Measurements from ENCODE around the gene MAMLD1.
A peak's percentile ranks its signal among the peaks of the same experiment; 100 is the strongest.

MAMLD1 gene

DNA sequence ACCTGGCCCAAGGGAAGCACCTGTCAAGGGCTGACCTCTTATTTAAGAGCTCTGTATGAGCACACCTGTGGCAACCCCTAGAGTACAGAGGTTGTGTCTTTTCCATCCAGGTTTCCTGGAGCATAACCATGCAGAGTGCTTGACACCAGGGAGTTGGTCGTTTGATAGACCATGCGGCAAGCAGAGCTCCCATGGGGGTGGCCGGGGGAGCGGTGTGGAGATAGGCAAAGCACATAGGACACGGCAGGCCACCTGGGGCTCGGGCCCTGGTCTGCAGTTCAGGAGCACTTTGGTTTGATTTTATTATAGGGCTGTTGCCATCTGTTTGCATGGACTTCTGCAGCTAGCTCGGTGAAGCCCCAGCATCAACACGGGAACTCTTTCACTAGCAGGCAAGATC lies 110.3 kb downstream of the MAMLD1 start:
- DNase-seq = no peak
- no peaks in the 10 kb centered on the region for H3K9me3 Mint-ChIP-seq
- no peak overlapping the region for H3K4me3 Mint-ChIP-seq
- H3K27ac Mint-ChIP-seq = no peak overlapping the region
- H3K4me1 Mint-ChIP-seq (ENCODE audit: low read depth) = peaks cover 17% of the 10 kb centered on the region
- peaks cover 15% of the 10 kb centered on the region for H3K27me3 Mint-ChIP-seq
- no peaks in the 10 kb centered on the region for H3K36me3 Mint-ChIP-seq (ENCODE audit: low read depth)

DNA sequence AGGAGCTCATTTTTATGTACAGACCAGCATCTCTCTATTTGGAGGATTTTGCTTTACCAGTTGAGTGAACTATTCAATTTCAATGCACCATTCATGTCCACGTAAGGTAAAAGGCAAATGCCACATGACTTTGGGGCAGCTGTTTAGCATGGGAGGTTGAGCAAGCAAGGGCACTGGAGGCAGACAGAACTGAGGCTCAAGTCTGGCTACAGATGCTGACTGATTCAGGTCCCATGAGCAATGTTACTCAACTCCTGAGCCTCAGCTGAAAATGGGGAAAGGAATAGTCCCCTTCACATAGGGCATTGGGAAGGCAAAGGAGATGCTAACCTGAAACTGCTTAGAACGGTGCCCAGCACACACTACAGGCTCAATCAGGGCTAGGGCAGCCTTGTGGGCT lies 112.3 kb downstream of the MAMLD1 start:
- Mint-ChIP-seq H3K27me3 (peaks cover 15% of the 10 kb centered on the region), H3K27ac (no peak overlapping the region), H3K4me3 (no peak overlapping the region), H3K36me3 (ENCODE audit: low read depth) (no peaks in the 10 kb centered on the region), H3K9me3 (no peaks in the 10 kb centered on the region), H3K4me1 (ENCODE audit: low read depth) (peaks cover 38% of the 10 kb centered on the region)
- no peak for DNase-seq

DNA sequence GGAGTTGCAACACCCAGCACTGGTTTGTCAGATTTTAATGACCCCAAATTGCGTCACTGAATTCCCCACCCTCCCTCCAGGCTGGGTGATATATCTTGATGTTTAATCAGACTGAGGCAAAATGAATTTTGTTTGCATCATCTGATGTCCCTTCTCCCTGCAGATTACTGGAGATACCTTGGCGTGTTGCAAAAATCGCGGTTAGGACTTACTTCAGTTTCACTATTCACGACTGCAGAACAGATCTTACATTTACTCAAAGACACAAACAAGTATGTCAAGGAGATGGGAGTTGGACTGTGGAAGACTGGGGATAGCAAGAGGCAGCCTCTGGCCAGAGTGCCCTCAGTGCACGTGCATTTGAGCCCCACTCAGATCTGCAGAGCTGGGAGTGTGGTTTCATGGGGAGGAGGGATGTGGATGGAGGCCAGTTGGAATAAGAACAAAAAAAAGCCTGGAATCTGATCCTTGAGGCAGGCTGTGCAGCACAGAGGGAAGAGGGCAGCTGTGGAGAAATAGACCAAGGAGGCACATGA lies 113.1 kb downstream of the MAMLD1 start:
- no peaks in the 10 kb centered on the region for H3K9me3 Mint-ChIP-seq
- peaks cover 10% of the 10 kb centered on the region for H3K27me3 Mint-ChIP-seq
- no peaks in the 10 kb centered on the region for H3K36me3 Mint-ChIP-seq (ENCODE audit: low read depth)
- H3K27ac Mint-ChIP-seq = no peak overlapping the region
- no peak for DNase-seq
- peaks cover 44% of the 10 kb centered on the region for H3K4me1 Mint-ChIP-seq (ENCODE audit: low read depth)
- no peak overlapping the region for H3K4me3 Mint-ChIP-seq

DNA sequence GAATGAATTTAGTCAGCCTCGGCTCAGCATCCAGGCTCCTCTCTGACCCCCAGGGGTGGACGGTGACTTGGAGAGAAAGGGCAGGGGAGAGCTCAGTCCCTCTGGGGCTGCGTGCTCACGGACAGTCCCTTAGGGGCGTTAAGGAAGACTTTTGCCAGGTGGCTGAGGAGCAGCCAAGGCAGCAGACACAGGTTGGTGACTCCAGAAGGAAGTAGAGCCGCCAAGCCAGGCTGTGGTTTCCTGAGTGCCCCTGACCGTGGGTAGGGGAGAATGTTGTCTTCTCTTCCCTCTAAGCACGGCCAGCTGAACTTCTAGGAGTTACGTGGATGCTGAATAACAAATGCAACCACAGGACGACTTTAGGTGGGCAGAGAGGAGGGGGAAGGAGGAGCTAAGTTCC lies 114.3 kb downstream of the MAMLD1 start:
- Mint-ChIP-seq H3K36me3 (ENCODE audit: low read depth) (no peaks in the 10 kb centered on the region), H3K4me3 (no peak overlapping the region), H3K27ac (peak overlapping the region; percentile 91), H3K27me3 (peaks cover 8% of the 10 kb centered on the region), H3K9me3 (no peaks in the 10 kb centered on the region), H3K4me1 (ENCODE audit: low read depth) (peaks cover 50% of the 10 kb centered on the region)
- no peak for DNase-seq

DNA sequence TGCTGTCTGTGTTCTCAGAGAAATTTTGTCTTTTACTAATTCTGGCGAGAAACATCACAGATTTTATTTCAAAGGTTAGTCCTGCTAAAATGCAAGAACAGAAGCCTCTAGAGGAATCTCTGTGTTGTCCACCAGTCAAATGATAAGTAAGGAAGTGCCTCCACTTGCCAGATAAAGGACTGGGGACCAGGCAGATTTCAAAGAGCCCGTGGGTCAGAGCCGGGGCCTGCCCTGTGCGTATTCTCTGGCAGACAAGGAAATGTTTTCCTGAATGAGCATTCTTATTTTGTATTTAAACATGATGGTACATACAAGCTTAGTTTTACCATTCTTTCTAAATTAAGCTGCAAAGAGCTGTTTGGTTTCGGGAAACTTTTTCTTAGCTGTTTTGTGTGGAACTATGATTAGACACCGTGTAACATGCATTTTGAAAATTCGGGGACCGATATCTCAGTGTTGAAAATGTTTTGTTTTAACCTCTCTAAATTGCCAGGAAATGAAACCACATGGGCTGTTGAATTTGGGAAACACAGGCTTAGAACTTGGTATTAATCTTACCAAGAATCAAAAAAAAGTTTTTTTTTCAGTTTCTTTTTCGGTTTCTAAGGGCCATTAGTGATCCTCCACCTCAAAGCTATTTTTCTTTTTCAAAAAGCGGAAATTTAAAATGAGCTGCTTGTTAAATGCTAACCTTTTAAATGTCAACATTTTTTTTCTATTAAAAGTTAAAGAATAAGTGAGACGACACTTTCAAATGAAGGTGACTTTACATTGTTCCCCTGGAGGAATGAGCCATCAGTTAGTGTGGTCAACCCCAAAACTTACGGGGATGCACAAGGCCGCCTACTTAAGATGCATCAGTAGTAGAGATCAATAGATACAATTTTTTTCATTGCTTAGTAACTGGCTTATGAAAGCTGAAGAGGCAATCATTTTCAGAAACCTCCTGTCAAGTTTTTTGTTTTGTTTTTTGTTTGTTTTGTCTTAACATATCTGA lies 115.7 kb downstream of the MAMLD1 start:
- H3K9me3 Mint-ChIP-seq = no peaks in the 10 kb centered on the region
- H3K36me3 Mint-ChIP-seq (ENCODE audit: low read depth) = no peaks in the 10 kb centered on the region
- H3K27me3 Mint-ChIP-seq = peaks cover 8% of the 10 kb centered on the region
- peak overlapping the region; percentile 62 for H3K4me3 Mint-ChIP-seq
- peaks cover 64% of the 10 kb centered on the region for H3K4me1 Mint-ChIP-seq (ENCODE audit: low read depth)
- DNase-seq = no peak
- H3K27ac Mint-ChIP-seq = peak overlapping the region; percentile 91

DNA sequence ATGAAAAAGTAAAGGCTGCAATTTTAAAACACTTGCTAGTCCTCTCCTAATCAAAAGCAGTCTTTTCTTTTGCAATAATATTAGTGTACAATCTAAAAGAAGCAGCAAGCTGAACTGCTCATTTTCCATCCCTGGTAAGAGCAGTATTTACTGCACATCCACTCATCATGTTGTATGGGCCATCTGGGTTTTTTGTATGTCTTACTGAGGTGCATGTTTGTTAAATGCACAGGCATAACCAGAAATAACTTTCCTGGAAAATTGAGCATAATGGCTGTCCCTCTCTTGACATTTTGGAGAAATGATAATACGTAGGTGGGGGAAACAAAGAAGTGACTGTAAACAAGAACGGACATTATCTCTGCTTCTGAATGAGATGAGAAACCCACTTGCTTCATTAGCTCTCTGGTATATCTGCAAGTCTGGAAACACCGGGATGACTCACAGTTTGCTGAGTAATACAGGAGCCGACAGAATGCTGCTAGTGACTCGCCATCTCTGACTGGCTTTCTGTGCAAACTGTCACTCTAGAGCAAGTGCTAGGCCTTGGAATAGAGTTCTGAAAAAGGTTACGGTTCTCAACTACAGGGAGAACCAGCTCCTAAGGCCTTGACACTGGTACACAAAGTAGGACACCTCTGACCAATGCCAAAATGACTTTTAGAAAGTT lies 119.6 kb downstream of the MAMLD1 start:
- H3K4me1 Mint-ChIP-seq (ENCODE audit: low read depth) = peaks cover 67% of the 10 kb centered on the region
- peaks cover 20% of the 10 kb centered on the region for H3K27me3 Mint-ChIP-seq
- no peaks in the 10 kb centered on the region for H3K36me3 Mint-ChIP-seq (ENCODE audit: low read depth)
- peak overlapping the region; percentile 2 for H3K4me3 Mint-ChIP-seq
- H3K27ac Mint-ChIP-seq = peak overlapping the region; percentile 82
- DNase-seq = peak; percentile 51
- H3K9me3 Mint-ChIP-seq = no peaks in the 10 kb centered on the region

DNA sequence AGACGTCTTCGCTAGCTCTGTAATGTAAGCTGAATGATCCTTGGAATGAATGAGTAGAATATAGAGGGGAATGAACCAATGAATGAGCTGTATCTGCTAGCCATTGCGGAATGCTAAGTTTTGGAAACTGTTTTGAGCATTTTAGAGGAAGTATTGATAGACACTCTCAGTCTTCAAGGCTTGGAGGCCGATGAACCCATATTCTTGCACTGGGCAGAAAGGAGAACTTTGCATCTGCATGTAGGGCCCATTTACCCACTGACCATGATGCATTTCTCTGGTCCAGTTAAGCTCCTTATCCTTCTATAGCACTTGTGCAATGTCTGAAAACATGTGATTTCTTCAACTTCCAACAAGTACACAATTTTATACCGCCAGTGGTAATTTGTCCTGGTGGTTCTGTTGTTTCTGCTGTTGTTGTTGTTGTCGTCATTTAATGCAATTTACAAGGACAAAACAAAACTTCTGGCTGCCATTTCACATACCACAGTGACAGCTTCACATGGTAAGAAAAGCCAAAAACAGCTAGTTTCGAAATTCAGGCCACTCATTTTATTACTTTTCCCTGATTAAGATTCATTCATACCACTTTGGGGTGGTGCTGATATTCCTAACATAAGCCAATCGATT lies 120.4 kb downstream of the MAMLD1 start:
- H3K36me3 Mint-ChIP-seq (ENCODE audit: low read depth) = no peaks in the 10 kb centered on the region
- H3K4me3 Mint-ChIP-seq = peak overlapping the region; percentile 2
- peak overlapping the region; percentile 82 for H3K27ac Mint-ChIP-seq
- peaks cover 26% of the 10 kb centered on the region for H3K27me3 Mint-ChIP-seq
- DNase-seq = no peak
- no peaks in the 10 kb centered on the region for H3K9me3 Mint-ChIP-seq
- peaks cover 59% of the 10 kb centered on the region for H3K4me1 Mint-ChIP-seq (ENCODE audit: low read depth)

DNA sequence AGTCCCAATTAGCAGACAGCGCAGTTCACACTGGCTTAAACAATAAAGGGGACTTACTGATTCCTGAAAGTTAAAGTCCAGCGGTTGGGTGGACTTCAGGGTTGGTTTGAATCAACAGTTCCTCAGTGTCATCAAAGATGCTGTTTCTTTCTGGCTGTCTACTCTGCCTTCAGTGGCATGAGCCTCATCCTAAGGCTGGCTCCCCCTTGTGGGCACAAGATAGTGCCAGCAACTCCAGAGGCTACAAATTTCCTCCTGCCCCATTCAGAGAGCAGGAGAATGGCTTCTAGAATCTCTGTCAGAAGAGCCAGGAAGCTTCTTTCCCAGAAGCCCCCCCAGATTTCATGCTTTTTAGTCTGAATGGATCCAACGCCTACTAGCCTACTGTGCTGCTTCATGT lies 122.9 kb downstream of the MAMLD1 start:
- Mint-ChIP-seq H3K27me3 (peaks cover 39% of the 10 kb centered on the region), H3K36me3 (ENCODE audit: low read depth) (no peaks in the 10 kb centered on the region), H3K4me3 (no peak overlapping the region), H3K27ac (no peak overlapping the region), H3K4me1 (ENCODE audit: low read depth) (peaks cover 35% of the 10 kb centered on the region), H3K9me3 (no peaks in the 10 kb centered on the region)
- peak; percentile 65 for DNase-seq

DNA sequence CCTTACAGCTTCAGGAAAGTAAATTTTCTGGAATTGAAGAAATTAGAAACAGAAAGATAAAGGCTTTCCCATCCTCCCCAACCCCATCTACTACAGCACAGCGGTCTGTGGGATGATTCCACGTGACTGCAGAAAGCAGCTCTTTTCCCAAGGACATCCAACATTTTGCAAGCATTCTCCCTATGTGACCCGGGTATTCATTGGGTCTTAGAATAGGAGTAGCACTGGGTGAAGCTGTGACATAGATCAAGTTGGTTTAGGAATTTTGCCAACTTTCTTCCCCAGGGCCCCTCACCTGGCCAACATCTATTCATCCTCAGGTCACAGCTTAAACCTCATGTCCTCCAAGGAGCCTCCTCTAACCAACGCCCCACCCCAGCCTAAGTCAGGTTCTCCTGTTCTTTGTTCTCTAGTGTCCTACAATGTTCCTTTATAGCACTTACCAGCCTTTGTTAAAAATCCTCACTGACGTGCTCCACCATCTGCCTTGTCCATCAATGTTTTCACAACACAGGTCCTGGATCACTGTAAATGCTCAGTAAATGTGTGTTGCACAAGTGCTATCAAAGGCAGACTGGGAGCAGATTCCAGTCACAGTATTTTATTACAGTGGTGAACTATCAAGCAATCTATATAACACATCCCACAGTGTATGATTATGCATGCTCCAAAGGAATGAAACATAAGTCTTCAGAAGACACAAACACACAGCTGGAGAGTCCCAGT lies 124.4 kb downstream of the MAMLD1 start:
- Mint-ChIP-seq H3K4me3 (no peak overlapping the region), H3K27me3 (peaks cover 42% of the 10 kb centered on the region), H3K36me3 (ENCODE audit: low read depth) (no peaks in the 10 kb centered on the region), H3K27ac (no peak overlapping the region), H3K4me1 (ENCODE audit: low read depth) (peaks cover 26% of the 10 kb centered on the region), H3K9me3 (no peaks in the 10 kb centered on the region)
- no peak for DNase-seq

DNA sequence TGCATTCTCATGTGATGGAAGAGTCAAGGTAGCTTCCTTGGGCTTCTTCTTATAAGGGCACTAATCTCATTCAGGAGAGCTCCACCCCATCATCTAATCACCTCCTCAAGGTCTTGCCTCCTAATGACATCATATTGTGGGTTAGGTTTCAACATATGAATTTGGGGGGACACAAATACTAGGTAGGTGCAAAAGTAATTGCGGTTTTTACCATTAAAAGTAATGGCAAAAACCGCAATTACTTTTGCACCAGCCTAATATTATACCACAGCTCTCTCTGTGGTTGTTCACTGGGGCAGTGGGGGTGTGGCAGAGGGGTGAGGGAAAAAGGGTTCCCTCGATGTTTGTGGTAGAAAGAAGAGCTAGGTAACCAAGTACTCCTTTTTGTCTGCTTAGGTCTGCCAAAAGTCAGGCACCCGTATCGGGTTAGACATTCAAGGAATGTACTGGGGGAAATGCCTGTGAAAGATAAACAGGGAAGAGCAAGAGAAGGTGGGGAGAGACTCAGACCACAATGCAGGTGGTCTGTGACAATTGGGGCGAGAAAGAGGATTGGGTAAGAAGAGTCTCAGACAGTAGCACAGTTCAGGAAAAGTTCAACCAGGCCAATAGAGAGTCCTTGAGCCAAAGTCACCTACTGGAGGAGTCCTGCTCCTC lies 126.4 kb downstream of the MAMLD1 start:
- H3K4me1 Mint-ChIP-seq (ENCODE audit: low read depth) = peaks cover 8% of the 10 kb centered on the region
- H3K27me3 Mint-ChIP-seq = peaks cover 40% of the 10 kb centered on the region
- no peaks in the 10 kb centered on the region for H3K9me3 Mint-ChIP-seq
- H3K36me3 Mint-ChIP-seq (ENCODE audit: low read depth) = no peaks in the 10 kb centered on the region
- no peak overlapping the region for H3K4me3 Mint-ChIP-seq
- no peak for DNase-seq
- no peak overlapping the region for H3K27ac Mint-ChIP-seq

DNA sequence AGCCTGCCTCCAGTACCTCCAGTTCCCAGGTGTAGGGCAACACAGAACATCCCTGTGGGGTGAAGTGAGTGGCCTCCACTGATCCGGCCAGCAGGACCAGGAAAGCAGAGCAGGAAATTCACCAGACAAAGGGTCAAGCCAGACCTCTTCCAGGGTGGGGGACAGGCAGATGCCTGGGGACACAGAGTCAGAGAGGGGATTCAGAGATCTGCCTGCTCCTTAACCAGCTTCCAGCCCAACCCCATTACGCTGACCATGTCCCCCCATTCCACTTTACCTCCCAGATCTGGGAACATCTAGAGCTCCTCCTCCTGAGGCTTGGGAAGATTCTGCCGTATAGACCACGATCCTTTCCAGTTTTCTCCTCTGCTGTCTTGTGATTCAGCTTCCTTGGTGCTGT lies 132.4 kb downstream of the MAMLD1 start:
- H3K27ac Mint-ChIP-seq = no peak overlapping the region
- H3K4me3 Mint-ChIP-seq = no peak overlapping the region
- peaks cover 39% of the 10 kb centered on the region for H3K27me3 Mint-ChIP-seq
- no peaks in the 10 kb centered on the region for H3K4me1 Mint-ChIP-seq (ENCODE audit: low read depth)
- no peaks in the 10 kb centered on the region for H3K9me3 Mint-ChIP-seq
- DNase-seq = no peak
- no peaks in the 10 kb centered on the region for H3K36me3 Mint-ChIP-seq (ENCODE audit: low read depth)

DNA sequence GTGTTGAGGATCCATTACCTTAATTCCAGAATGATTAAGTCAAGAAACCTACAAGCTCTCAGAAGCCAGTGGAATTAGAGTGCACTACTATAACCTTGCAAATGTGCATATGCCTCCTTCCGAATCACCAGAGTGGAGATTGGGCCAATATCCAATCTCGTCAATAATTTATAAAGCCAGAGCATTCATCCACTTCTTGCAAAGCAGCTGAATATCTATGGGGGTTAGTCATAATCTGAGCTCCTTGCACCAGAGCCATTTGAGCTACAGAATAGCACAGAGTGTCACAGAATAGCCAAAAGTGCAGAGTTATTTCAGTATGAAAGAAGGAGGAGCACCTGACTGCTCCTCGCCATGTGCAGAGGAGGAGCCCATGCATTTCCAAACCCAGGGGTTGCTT lies 136.1 kb downstream of the MAMLD1 start:
- no peak for DNase-seq
- Mint-ChIP-seq H3K27me3 (peaks cover 36% of the 10 kb centered on the region), H3K36me3 (ENCODE audit: low read depth) (no peaks in the 10 kb centered on the region), H3K4me3 (no peak overlapping the region), H3K27ac (no peak overlapping the region), H3K4me1 (ENCODE audit: low read depth) (no peaks in the 10 kb centered on the region), H3K9me3 (no peaks in the 10 kb centered on the region)

DNA sequence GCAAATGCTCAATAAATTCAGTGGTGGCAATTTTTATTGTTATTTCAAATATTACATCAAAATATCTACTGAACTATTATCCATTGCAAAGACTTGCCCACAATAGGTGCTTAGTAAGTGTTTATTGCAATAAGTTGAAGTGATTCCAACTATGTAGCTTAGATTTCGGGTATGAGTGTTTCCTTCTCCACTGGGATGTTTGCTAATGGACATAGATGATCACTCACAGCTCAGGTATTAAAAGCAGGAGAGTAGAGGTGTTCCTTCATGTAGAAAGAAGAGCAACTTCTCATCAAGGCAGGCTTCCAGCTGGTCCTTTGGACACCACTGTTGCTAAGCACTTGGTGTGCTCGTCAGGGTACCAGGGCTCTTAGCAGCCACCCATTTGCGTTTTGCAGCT lies 139.0 kb downstream of the MAMLD1 start:
- Mint-ChIP-seq H3K4me1 (ENCODE audit: low read depth) (no peaks in the 10 kb centered on the region), H3K27me3 (peaks cover 37% of the 10 kb centered on the region)

More for the DNA sequence above, 139.0 kb downstream of the MAMLD1 start:
- no peak overlapping the region for H3K27ac Mint-ChIP-seq
- H3K4me3 Mint-ChIP-seq = no peak overlapping the region
- no peak for DNase-seq
- no peaks in the 10 kb centered on the region for H3K36me3 Mint-ChIP-seq (ENCODE audit: low read depth)
- no peaks in the 10 kb centered on the region for H3K9me3 Mint-ChIP-seq
